ENCODE results near the gene KCNN1. TPM values are rescaled to one million over a fixed set of nuclear protein-coding genes. Genes with fewer than 3 reads are reported as not detected.

The KCNN1 gene
- total and polyA plus RNA-seq, 8 donors = 0.06 to 2.8 (median 2.1) TPM

- Histone ChIP-seq H3K9me3 (no peaks in the 10 kb centered on the region), H3K4me3 (no peak overlapping the region), H3K27me3 (no peaks in the 10 kb centered on the region), H3K36me3 (peaks cover 0 to 50% of the 10 kb centered on the region in 2 donors), H3K4me1 (peaks cover 12 to 24% of the 10 kb centered on the region in 2 donors), H3K27ac (no peak overlapping the region)
- DNase-seq (no peak), ATAC-seq (no peak)
- intact Hi-C loops (cut with DNase I) = no loop called here
- TF ChIP-seq CTCF (IDR thresholded peaks at IDR 0.05) = no peak
Measured at GRCh38 chr19:17936379-17936778, 30.5 kb upstream of the KCNN1 start.

GRCh38 chr19:17937371-17937900 lies 29.5 kb upstream of the KCNN1 start:
- ATAC-seq = no peak
- intact Hi-C loops (cut with DNase I) = no loop called here

GRCh38 chr19:17938092-17938845 lies 28.6 kb upstream of the KCNN1 start:
- DNase-seq (peak in 3 of 4 donors; percentile 76 to 93 (median 76)), ATAC-seq (peak; percentile 91)
- H3K4me1 ChIP-seq = peaks cover 8 to 13% of the 10 kb centered on the region in 2 donors
- TF ChIP-seq CTCF (IDR thresholded peaks at IDR 0.05) = peak; percentile 92 to 94
- H3K27me3 ChIP-seq = no peaks in the 10 kb centered on the region
- H3K4me3 ChIP-seq = no peak overlapping the region
- intact Hi-C loops (cut with DNase I) = loop anchor here in 1 of 2 donors (2.0 kb wide), 1 partner anchor 57 kb away; no protein-coding TSS in a partner anchor
- no peak overlapping the region for H3K27ac ChIP-seq
- H3K9me3 ChIP-seq = no peaks in the 10 kb centered on the region
- H3K36me3 ChIP-seq = peaks cover 0 to 69% of the 10 kb centered on the region in 2 donors

More at GRCh38 chr19:17937371-17937900, 29.5 kb upstream of the KCNN1 start:
- TF ChIP-seq CTCF (IDR thresholded peaks at IDR 0.05) = no peak
- Histone ChIP-seq H3K4me3 (no peak overlapping the region), H3K9me3 (no peaks in the 10 kb centered on the region), H3K27me3 (no peaks in the 10 kb centered on the region), H3K36me3 (peaks cover 0 to 61% of the 10 kb centered on the region in 2 donors), H3K27ac (no peak overlapping the region), H3K4me1 (peaks cover 8 to 16% of the 10 kb centered on the region in 2 donors)
- no peak for DNase-seq

- Histone ChIP-seq H3K36me3 (peaks cover 0 to 70% of the 10 kb centered on the region in 2 donors), H3K27ac (no peak overlapping the region), H3K9me3 (no peaks in the 10 kb centered on the region), H3K27me3 (no peaks in the 10 kb centered on the region), H3K4me1 (peaks cover 0 to 9% of the 10 kb centered on the region in 2 donors), H3K4me3 (no peak overlapping the region)
- ATAC-seq = no peak
- no peak for DNase-seq
- intact Hi-C loops (cut with DNase I) = loop anchor here in 1 of 2 donors (10.0 kb wide), 1 partner anchor 113 kb away; no protein-coding TSS in a partner anchor
- no peak for TF ChIP-seq CTCF (IDR thresholded peaks at IDR 0.05)
Measured at GRCh38 chr19:17942181-17942580, 24.7 kb upstream of the KCNN1 start.

GRCh38 chr19:17942582-17943273 lies 24.2 kb upstream of the KCNN1 start:
- no peak for TF ChIP-seq CTCF (IDR thresholded peaks at IDR 0.05)
- Histone ChIP-seq H3K27ac (no peak overlapping the region), H3K4me1 (peaks cover 0 to 14% of the 10 kb centered on the region in 2 donors), H3K9me3 (no peaks in the 10 kb centered on the region), H3K27me3 (no peaks in the 10 kb centered on the region), H3K36me3 (peaks cover 0 to 64% of the 10 kb centered on the region in 2 donors), H3K4me3 (no peak overlapping the region)
- ATAC-seq (no peak), DNase-seq (no peak)
- intact Hi-C loops (cut with DNase I) = loop anchor here in 1 of 2 donors (10.0 kb wide), 1 partner anchor 112 kb away; no protein-coding TSS in a partner anchor

Measured in left lung (tissue), 10 donors.